Measurements from ENCODE around the gene ZNF710. TPM values are rescaled to one million over a fixed set of nuclear protein-coding genes. Genes with fewer than 3 reads are reported as not detected.
A peak's percentile ranks its signal among the peaks of the same experiment; 100 is the strongest.

The ZNF710 gene
- total RNA-seq, 1 experiment from 2014 or later: 40.7 TPM

- no peak overlapping the region for H3K23ac ChIP-seq (ENCODE audit: insufficient read length, low read depth, low read length)
- no peak overlapping the region for H2AFZ ChIP-seq (ENCODE audit: low read length)
- H2BK15ac ChIP-seq (ENCODE audit: low read depth, low read length): no peak overlapping the region
- Mint-ChIP-seq H3K27ac (peak overlapping the region in 1 of 3 experiments; percentile 51; a peak in 2 of 7 replicates), H3K4me1 (peaks cover 18 to 23% of the 10 kb centered on the region in 2 experiments), H3K36me3 (ENCODE audit: insufficient read depth in 1 of 3, low read depth in 3 of 3) (peaks cover 0 to 6% (median 3%) of the 10 kb centered on the region in 3 experiments; a peak in 2 of 7 replicates), H3K27me3 (ENCODE audit: low read depth) (no peaks in the 10 kb centered on the region), H3K9me3 (no peaks in the 10 kb centered on the region), H3K4me3 (no peak overlapping the region)
- no peaks in the 10 kb centered on the region for H3K9me3 ChIP-seq (ENCODE audit: control insufficient read depth, low read depth, low read length)
- H3K56ac ChIP-seq (ENCODE audit: insufficient read length, low read depth, low read length): no peak overlapping the region
- no peak overlapping the region for H2BK20ac ChIP-seq (ENCODE audit: low read depth, low read length, poor library complexity, severe bottlenecking)
- no peak for DNase-seq
- H3K4me2 ChIP-seq (ENCODE audit: insufficient read depth, insufficient read length, low read length): no peak overlapping the region
- H3K27ac ChIP-seq (ENCODE audit: insufficient read length, low read depth, low read length): no peak overlapping the region
- no peak overlapping the region for H4K8ac ChIP-seq (replicated peaks; ENCODE audit: insufficient read length, low read depth, low read length)
- H3K9ac ChIP-seq (ENCODE audit: extremely low read depth, insufficient read length, low read length): no peak overlapping the region
- no peak overlapping the region for H2BK12ac ChIP-seq (ENCODE audit: insufficient read length, low read depth, low read length)
- H3K4me1 ChIP-seq (ENCODE audit: insufficient read depth, low read length): no peaks in the 10 kb centered on the region
- H4K20me1 ChIP-seq (ENCODE audit: control insufficient read depth, insufficient read depth, insufficient read length): peaks cover 4% of the 10 kb centered on the region
- H2BK120ac ChIP-seq (ENCODE audit: low read depth, low read length, poor library complexity, severe bottlenecking): no peak overlapping the region
- no peaks in the 10 kb centered on the region for H3K79me1 ChIP-seq (ENCODE audit: insufficient read depth, low read depth, low read length, poor library complexity, severe bottlenecking)
- H2AK5ac ChIP-seq (ENCODE audit: insufficient read length, low read length): no peak overlapping the region
- 0 out of 2 replicates have a peak, but pooled peaks cover 3% of the 10 kb centered on the region for H3K79me2 ChIP-seq (ENCODE audit: insufficient read depth, low read length)
- no peak overlapping the region for H3T11ph ChIP-seq (ENCODE audit: low read length)
- no peaks in the 10 kb centered on the region; the same call in 1 of the 2 replicates for H3K27me3 ChIP-seq (ENCODE audit: insufficient read depth, low read length)
- H3K4ac ChIP-seq (ENCODE audit: low read depth, low read length): no peak overlapping the region
- no peak overlapping the region for H3K18ac ChIP-seq (ENCODE audit: insufficient read length, low read depth, low read length)
- TF ChIP-seq, protein P1, sequence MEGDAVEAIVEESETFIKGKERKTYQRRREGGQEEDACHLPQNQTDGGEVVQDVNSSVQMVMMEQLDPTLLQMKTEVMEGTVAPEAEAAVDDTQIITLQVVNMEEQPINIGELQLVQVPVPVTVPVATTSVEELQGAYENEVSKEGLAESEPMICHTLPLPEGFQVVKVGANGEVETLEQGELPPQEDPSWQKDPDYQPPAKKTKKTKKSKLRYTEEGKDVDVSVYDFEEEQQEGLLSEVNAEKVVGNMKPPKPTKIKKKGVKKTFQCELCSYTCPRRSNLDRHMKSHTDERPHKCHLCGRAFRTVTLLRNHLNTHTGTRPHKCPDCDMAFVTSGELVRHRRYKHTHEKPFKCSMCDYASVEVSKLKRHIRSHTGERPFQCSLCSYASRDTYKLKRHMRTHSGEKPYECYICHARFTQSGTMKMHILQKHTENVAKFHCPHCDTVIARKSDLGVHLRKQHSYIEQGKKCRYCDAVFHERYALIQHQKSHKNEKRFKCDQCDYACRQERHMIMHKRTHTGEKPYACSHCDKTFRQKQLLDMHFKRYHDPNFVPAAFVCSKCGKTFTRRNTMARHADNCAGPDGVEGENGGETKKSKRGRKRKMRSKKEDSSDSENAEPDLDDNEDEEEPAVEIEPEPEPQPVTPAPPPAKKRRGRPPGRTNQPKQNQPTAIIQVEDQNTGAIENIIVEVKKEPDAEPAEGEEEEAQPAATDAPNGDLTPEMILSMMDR (conservative IDR thresholded peaks at IDR 0.05): no peak
- H4K91ac ChIP-seq (ENCODE audit: insufficient read length, low read depth, low read length): no peak overlapping the region
- H4K5ac ChIP-seq (ENCODE audit: insufficient read length, low read depth, low read length): no peak overlapping the region
- no peaks in the 10 kb centered on the region for H3K23me2 ChIP-seq (ENCODE audit: insufficient read length, low read depth, low read length, poor library complexity, severe bottlenecking)
- H3K14ac ChIP-seq (ENCODE audit: insufficient read depth, low read length): no peak overlapping the region
- no CpG with 5 or more reads among the region's 2 CpGs for WGBS (ENCODE audit: extremely low coverage, insufficient read length, low lambda C conversion rate)
- H2BK5ac ChIP-seq (ENCODE audit: insufficient read length, low read length): no peak overlapping the region
These were observed 24.4 kb downstream of the ZNF710 start for GRCh38 chr15:90025489-90026033.
